Measurements from ENCODE around the gene ATP8A1.

ATP8A1 gene

DNA sequence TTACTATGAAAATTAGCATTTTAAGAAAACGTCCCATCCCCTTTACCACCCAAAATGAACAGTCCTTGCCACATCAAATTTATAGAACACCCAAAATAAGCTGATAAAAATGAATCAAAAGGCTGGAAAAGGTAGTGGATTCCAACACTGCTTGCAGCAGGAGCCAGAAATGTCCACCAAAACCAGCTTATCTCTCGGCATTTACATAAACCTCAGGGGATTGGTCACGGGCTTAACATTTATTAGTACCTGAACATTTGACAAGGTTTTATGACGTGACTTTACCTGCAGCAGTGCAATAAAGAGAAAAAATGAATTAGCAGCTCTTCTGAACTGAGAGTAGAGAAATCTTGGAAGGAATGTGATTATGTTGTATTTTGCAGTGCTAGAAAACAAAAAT, 31.6 kb downstream of the ATP8A1 start:
- TF ChIP-seq ZBTB7A (IDR thresholded peaks at IDR 0.05; ENCODE audit: low read depth) (no peak), TEAD4 (IDR thresholded peaks at IDR 0.05) (no peak), EGR1 (IDR thresholded peaks at IDR 0.05) (no peak), RAD21 (IDR thresholded peaks at IDR 0.05; ENCODE audit: low read depth) (no peak), TCF12 (IDR thresholded peaks at IDR 0.05; ENCODE audit: low read depth) (no peak), CREB1 (IDR thresholded peaks at IDR 0.05; ENCODE audit: low read depth) (no peak), FOXM1 (IDR thresholded peaks at IDR 0.05; ENCODE audit: borderline replicate concordance, low read depth) (no peak)
- TF ChIP-seq, protein P1, sequence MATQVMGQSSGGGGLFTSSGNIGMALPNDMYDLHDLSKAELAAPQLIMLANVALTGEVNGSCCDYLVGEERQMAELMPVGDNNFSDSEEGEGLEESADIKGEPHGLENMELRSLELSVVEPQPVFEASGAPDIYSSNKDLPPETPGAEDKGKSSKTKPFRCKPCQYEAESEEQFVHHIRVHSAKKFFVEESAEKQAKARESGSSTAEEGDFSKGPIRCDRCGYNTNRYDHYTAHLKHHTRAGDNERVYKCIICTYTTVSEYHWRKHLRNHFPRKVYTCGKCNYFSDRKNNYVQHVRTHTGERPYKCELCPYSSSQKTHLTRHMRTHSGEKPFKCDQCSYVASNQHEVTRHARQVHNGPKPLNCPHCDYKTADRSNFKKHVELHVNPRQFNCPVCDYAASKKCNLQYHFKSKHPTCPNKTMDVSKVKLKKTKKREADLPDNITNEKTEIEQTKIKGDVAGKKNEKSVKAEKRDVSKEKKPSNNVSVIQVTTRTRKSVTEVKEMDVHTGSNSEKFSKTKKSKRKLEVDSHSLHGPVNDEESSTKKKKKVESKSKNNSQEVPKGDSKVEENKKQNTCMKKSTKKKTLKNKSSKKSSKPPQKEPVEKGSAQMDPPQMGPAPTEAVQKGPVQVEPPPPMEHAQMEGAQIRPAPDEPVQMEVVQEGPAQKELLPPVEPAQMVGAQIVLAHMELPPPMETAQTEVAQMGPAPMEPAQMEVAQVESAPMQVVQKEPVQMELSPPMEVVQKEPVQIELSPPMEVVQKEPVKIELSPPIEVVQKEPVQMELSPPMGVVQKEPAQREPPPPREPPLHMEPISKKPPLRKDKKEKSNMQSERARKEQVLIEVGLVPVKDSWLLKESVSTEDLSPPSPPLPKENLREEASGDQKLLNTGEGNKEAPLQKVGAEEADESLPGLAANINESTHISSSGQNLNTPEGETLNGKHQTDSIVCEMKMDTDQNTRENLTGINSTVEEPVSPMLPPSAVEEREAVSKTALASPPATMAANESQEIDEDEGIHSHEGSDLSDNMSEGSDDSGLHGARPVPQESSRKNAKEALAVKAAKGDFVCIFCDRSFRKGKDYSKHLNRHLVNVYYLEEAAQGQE (IDR thresholded peaks at IDR 0.05; ENCODE audit: low read depth), result no peak
- TF ChIP-seq, protein P2, sequence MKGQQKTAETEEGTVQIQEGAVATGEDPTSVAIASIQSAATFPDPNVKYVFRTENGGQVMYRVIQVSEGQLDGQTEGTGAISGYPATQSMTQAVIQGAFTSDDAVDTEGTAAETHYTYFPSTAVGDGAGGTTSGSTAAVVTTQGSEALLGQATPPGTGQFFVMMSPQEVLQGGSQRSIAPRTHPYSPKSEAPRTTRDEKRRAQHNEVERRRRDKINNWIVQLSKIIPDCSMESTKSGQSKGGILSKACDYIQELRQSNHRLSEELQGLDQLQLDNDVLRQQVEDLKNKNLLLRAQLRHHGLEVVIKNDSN (IDR thresholded peaks at IDR 0.05), result no peak

DNA sequence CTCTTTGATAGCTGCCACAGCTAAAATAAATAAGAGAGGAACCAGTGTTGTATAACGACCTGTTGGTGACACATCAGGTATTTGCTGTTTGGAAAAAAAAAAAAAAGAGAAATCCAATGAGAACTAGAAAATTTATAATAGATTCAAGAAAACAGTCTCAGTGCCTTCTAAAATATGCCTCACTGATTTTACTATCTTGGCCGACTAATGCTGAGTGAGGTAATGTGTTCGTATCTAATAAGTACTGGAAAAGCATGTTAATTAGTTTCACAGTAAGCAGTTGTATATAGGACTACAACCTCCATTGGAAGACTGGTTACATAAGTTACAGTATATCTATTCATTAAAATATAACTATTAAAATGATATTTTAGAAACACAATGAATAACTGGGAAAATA, 32.4 kb downstream of the ATP8A1 start:
- TF ChIP-seq ZBTB7A (IDR thresholded peaks at IDR 0.05; ENCODE audit: low read depth), result no peak
- TF ChIP-seq CREB1 (IDR thresholded peaks at IDR 0.05; ENCODE audit: low read depth), result no peak
- no peak for TF ChIP-seq EGR1 (IDR thresholded peaks at IDR 0.05)
- TF ChIP-seq TEAD4 (IDR thresholded peaks at IDR 0.05), result no peak
- no peak for TF ChIP-seq CEBPB (IDR thresholded peaks at IDR 0.05)
- TF ChIP-seq, protein P1 (IDR thresholded peaks at IDR 0.05; ENCODE audit: low read depth), result no peak
- no peak for TF ChIP-seq TAF1 (IDR thresholded peaks at IDR 0.05; ENCODE audit: low read depth)
- TF ChIP-seq, protein P2 (IDR thresholded peaks at IDR 0.05), result no peak
- TF ChIP-seq FOXM1 (IDR thresholded peaks at IDR 0.05; ENCODE audit: borderline replicate concordance, low read depth), result no peak
- no peak for TF ChIP-seq RAD21 (IDR thresholded peaks at IDR 0.05; ENCODE audit: low read depth)
- TF ChIP-seq TCF12 (IDR thresholded peaks at IDR 0.05; ENCODE audit: low read depth), result no peak

DNA sequence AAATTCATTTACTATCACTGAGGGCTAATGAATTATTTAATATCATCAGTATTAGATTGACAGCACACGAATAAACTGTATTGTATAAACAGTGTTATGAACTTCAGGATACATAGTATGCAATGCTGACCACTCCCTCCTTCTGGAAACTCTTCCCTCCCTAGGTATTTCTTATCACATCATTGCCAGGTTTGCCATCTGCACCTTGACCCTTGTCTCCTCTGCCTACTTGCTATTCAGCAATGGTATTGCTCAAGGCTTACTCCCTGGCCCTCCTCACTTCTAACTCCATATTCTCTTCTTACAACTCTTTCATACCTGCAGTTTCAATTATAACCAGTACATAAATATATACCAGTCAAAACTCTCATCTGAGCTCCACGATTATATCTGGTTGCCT, 38.9 kb downstream of the ATP8A1 start:
- TF ChIP-seq NFIC (IDR thresholded peaks at IDR 0.05), result no peak
- no peak for TF ChIP-seq EGR1 (IDR thresholded peaks at IDR 0.05)
- no peak for TF ChIP-seq CEBPB (IDR thresholded peaks at IDR 0.05)
- TF ChIP-seq, protein P1 (IDR thresholded peaks at IDR 0.05; ENCODE audit: low read depth), result no peak
- TF ChIP-seq RAD21 (IDR thresholded peaks at IDR 0.05; ENCODE audit: low read depth), result no peak
- no peak for TF ChIP-seq CREB1 (IDR thresholded peaks at IDR 0.05; ENCODE audit: low read depth)
- TF ChIP-seq TAF1 (IDR thresholded peaks at IDR 0.05; ENCODE audit: low read depth), result no peak
- no peak for TF ChIP-seq EP300 (IDR thresholded peaks at IDR 0.05; ENCODE audit: borderline replicate concordance)
- TF ChIP-seq, protein P2 (IDR thresholded peaks at IDR 0.05), result no peak
- no peak for TF ChIP-seq ZBTB7A (IDR thresholded peaks at IDR 0.05; ENCODE audit: low read depth)
- TF ChIP-seq, protein P3, sequence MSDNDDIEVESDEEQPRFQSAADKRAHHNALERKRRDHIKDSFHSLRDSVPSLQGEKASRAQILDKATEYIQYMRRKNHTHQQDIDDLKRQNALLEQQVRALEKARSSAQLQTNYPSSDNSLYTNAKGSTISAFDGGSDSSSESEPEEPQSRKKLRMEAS (IDR thresholded peaks at IDR 0.05), result no peak
- TF ChIP-seq TCF12 (IDR thresholded peaks at IDR 0.05; ENCODE audit: low read depth), result no peak
- TF ChIP-seq TEAD4 (IDR thresholded peaks at IDR 0.05), result no peak
- no peak for TF ChIP-seq YY1 (IDR thresholded peaks at IDR 0.05; ENCODE audit: low read depth)
- no peak for TF ChIP-seq FOXM1 (IDR thresholded peaks at IDR 0.05; ENCODE audit: borderline replicate concordance, low read depth)

DNA sequence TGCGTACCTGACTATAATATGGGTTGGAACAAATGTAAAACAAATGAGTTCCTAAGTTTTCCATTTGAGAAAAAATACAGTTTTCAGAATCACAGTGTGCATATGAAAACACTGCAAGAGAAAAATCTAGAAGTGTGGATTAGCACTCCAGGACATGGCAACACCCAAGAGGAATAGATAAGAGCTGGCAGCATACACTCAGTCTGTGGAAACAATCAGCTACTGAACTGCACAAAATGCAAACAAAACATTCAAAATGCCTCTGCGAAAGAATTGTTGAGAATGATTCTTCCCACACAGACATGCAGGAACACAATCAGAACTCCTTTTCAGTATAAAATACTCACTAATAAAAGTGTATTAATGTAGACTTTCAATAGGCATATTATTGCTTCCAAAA, 39.9 kb downstream of the ATP8A1 start:
- TF ChIP-seq YY1 (IDR thresholded peaks at IDR 0.05; ENCODE audit: low read depth), result no peak
- no peak for TF ChIP-seq TAF1 (IDR thresholded peaks at IDR 0.05; ENCODE audit: low read depth)
- TF ChIP-seq EP300 (IDR thresholded peaks at IDR 0.05; ENCODE audit: borderline replicate concordance), result no peak
- TF ChIP-seq, protein P3 (IDR thresholded peaks at IDR 0.05), result no peak
- no peak for TF ChIP-seq CEBPB (IDR thresholded peaks at IDR 0.05)
- no peak for TF ChIP-seq TEAD4 (IDR thresholded peaks at IDR 0.05)
